ENCODE data around the gene SLC39A9. TPM values are rescaled to one million over a fixed set of nuclear protein-coding genes. Genes with fewer than 3 reads are reported as not detected.

Gene SLC39A9
- polyA plus RNA-seq, 1 donor from 2014 or later: 88.5 TPM

DNA sequence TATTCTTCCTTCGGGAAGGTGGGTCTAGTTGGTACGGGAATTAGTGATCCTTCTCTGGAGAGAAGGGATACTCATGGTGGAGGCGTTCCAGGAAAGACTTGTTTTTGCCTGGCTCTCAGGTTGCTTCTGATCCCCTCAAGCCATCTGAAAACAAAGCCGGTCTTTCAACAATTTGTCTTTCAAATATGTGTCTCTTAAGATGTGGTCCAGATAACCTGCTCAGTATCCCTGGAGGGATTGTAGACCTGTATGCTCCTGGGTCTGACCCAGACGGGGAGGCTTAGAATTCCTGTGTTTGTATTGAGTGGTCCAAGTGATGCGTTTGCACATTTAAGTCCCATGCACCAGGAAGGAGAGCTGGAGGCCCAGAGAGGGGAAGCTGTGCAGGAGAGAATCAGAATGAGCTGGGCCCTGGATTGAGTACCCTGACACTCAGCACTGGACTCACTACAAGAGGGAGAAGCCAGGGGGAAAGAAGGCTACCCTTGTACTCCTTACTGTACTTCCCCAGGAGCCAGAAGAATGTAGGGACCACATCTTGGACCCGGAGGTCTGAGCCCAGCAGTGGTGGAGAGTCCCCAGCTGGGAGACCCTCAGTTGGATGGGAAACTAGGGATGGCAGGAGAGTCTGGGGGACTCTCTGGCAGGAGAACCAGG, 40.8 kb upstream of the SLC39A9 start:
- TF ChIP-seq EP300 (conservative IDR thresholded peaks at IDR 0.05; ENCODE audit: poor library complexity, severe bottlenecking) (no peak), TAF1 (IDR thresholded peaks at IDR 0.05; ENCODE audit: low read depth) (no peak), MXI1 (conservative IDR thresholded peaks at IDR 0.05; ENCODE audit: poor library complexity, severe bottlenecking) (no peak), RAD21 (conservative IDR thresholded peaks at IDR 0.05) (no peak), POLR2AphosphoS5 (IDR thresholded peaks at IDR 0.05) (no peak), SMC3 (conservative IDR thresholded peaks at IDR 0.05; ENCODE audit: poor library complexity) (no peak), EZH2 (IDR thresholded peaks at IDR 0.05; ENCODE audit: borderline replicate concordance, insufficient read depth, low read length, poor library complexity, severe bottlenecking) (no peak)
- TF ChIP-seq, protein P1, sequence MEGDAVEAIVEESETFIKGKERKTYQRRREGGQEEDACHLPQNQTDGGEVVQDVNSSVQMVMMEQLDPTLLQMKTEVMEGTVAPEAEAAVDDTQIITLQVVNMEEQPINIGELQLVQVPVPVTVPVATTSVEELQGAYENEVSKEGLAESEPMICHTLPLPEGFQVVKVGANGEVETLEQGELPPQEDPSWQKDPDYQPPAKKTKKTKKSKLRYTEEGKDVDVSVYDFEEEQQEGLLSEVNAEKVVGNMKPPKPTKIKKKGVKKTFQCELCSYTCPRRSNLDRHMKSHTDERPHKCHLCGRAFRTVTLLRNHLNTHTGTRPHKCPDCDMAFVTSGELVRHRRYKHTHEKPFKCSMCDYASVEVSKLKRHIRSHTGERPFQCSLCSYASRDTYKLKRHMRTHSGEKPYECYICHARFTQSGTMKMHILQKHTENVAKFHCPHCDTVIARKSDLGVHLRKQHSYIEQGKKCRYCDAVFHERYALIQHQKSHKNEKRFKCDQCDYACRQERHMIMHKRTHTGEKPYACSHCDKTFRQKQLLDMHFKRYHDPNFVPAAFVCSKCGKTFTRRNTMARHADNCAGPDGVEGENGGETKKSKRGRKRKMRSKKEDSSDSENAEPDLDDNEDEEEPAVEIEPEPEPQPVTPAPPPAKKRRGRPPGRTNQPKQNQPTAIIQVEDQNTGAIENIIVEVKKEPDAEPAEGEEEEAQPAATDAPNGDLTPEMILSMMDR (IDR thresholded peaks at IDR 0.05; ENCODE audit: poor library complexity, severe bottlenecking): no peak
- TF ChIP-seq, protein P2, sequence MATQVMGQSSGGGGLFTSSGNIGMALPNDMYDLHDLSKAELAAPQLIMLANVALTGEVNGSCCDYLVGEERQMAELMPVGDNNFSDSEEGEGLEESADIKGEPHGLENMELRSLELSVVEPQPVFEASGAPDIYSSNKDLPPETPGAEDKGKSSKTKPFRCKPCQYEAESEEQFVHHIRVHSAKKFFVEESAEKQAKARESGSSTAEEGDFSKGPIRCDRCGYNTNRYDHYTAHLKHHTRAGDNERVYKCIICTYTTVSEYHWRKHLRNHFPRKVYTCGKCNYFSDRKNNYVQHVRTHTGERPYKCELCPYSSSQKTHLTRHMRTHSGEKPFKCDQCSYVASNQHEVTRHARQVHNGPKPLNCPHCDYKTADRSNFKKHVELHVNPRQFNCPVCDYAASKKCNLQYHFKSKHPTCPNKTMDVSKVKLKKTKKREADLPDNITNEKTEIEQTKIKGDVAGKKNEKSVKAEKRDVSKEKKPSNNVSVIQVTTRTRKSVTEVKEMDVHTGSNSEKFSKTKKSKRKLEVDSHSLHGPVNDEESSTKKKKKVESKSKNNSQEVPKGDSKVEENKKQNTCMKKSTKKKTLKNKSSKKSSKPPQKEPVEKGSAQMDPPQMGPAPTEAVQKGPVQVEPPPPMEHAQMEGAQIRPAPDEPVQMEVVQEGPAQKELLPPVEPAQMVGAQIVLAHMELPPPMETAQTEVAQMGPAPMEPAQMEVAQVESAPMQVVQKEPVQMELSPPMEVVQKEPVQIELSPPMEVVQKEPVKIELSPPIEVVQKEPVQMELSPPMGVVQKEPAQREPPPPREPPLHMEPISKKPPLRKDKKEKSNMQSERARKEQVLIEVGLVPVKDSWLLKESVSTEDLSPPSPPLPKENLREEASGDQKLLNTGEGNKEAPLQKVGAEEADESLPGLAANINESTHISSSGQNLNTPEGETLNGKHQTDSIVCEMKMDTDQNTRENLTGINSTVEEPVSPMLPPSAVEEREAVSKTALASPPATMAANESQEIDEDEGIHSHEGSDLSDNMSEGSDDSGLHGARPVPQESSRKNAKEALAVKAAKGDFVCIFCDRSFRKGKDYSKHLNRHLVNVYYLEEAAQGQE (IDR thresholded peaks at IDR 0.05; ENCODE audit: borderline replicate concordance): no peak
- H3K4me2 ChIP-seq (ENCODE audit: low read length): no peak overlapping the region
- no peak overlapping the region for H3K9ac ChIP-seq (ENCODE audit: low read length)
- H4K20me1 ChIP-seq (ENCODE audit: insufficient read depth): no peaks in the 10 kb centered on the region
- no peaks in the 10 kb centered on the region for H3F3A ChIP-seq (ENCODE audit: insufficient read depth, low read length, poor library complexity, severe bottlenecking)
- no peak overlapping the region for H3K4me3 ChIP-seq (ENCODE audit: low read length)
- no peaks in the 10 kb centered on the region for H3K36me3 ChIP-seq (ENCODE audit: insufficient read depth, low read length)
- H3K79me2 ChIP-seq (replicated peaks; ENCODE audit: insufficient read depth, low read length): no peaks in the 10 kb centered on the region
- H3K9me2 ChIP-seq (ENCODE audit: insufficient read depth, low read length): no peaks in the 10 kb centered on the region
- H3K27me3 ChIP-seq (ENCODE audit: insufficient read depth, low read depth, low read length): no peaks in the 10 kb centered on the region
- no peak overlapping the region for H3K27ac ChIP-seq (ENCODE audit: low read length)
- no peak overlapping the region for H2AFZ ChIP-seq (ENCODE audit: low read depth, low read length)
- H3K9me3 ChIP-seq (ENCODE audit: low read length): no peaks in the 10 kb centered on the region

DNA sequence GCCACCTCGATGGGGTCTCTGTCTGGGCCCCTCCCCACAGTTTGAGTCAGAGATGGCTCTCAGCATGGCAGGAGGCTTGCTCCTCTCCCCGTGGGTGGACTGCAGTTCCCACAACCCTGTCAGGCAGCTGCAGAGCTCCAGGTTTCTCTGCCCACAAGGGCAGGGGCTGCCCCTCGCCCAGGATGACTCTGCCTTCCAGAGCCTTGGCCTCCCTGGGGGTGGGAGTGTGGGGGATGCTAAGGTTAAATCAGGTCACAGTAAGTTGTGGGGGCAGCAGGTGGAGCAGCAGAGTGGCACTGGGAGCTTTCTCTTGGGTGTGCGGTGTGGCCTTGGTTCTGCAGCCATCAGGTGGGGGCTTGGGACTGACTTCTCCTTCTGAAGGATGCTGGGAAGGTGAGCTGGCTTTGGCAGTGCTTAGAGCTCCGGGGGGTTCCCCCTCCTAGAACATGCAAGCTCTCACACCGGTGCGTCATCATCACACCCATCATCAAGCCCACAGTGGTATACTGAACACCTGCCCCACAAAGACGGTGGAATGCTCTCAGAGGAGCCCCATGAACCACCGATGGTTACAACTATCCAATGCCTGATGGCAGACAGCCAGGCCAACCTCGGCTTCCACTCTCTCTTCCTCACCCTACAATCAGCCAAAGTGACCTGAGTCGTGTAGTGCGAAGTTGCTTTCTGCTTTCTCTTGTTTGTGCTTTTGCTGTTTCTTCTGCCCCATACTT, 40.1 kb upstream of the SLC39A9 start:
- Histone ChIP-seq H3K4me2 (ENCODE audit: low read length) (no peak overlapping the region), H3K27me3 (ENCODE audit: insufficient read depth, low read depth, low read length) (no peaks in the 10 kb centered on the region), H3K9ac (ENCODE audit: low read length) (no peak overlapping the region), H3K36me3 (ENCODE audit: insufficient read depth, low read length) (no peaks in the 10 kb centered on the region), H3K9me2 (ENCODE audit: insufficient read depth, low read length) (no peaks in the 10 kb centered on the region), H3K9me3 (ENCODE audit: low read length) (no peaks in the 10 kb centered on the region), H3F3A (ENCODE audit: insufficient read depth, low read length, poor library complexity, severe bottlenecking) (no peaks in the 10 kb centered on the region), H3K4me3 (ENCODE audit: low read length) (no peak overlapping the region), H2AFZ (ENCODE audit: low read depth, low read length) (no peak overlapping the region), H3K27ac (ENCODE audit: low read length) (no peak overlapping the region), H3K79me2 (replicated peaks; ENCODE audit: insufficient read depth, low read length) (no peaks in the 10 kb centered on the region), H4K20me1 (ENCODE audit: insufficient read depth) (no peaks in the 10 kb centered on the region)
- TF ChIP-seq EZH2 (IDR thresholded peaks at IDR 0.05; ENCODE audit: borderline replicate concordance, insufficient read depth, low read length, poor library complexity, severe bottlenecking) (no peak), SMC3 (conservative IDR thresholded peaks at IDR 0.05; ENCODE audit: poor library complexity) (no peak), EP300 (conservative IDR thresholded peaks at IDR 0.05; ENCODE audit: poor library complexity, severe bottlenecking) (no peak), TAF1 (IDR thresholded peaks at IDR 0.05; ENCODE audit: low read depth) (no peak), POLR2AphosphoS5 (IDR thresholded peaks at IDR 0.05) (no peak), RAD21 (conservative IDR thresholded peaks at IDR 0.05) (no peak), MXI1 (conservative IDR thresholded peaks at IDR 0.05; ENCODE audit: poor library complexity, severe bottlenecking) (no peak)
- TF ChIP-seq, protein P2 (IDR thresholded peaks at IDR 0.05; ENCODE audit: borderline replicate concordance): no peak
- TF ChIP-seq, protein P1 (IDR thresholded peaks at IDR 0.05; ENCODE audit: poor library complexity, severe bottlenecking): no peak
